ENCODE data around the gene TTC28.
"Not testable (repeated sequence)": the region's sequence is repeated elsewhere in the genome, so short reads cannot be mapped to it uniquely, and the experiment has no call there.

Gene TTC28

DNA sequence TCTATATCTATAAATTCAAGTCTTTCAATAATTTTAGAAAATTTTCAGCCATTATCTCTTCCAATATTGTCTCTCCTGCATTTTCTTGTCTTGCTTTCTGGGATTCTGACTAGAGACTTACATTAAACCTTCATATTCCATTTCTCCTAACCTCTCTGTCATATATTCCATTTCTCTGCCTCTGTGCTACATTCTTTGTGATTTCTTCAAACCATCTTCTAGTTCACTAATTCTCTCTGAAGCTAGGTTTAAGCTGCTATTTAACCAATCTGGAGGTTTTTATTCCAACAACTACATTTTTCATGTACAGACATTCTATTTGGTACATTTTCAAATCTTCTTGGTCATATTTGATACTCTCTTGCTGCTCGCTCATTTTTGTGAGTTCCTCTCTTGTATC, 122.5 kb downstream of the TTC28 start:
- no peak for DNase-seq (ENCODE audit: low spot score)

DNA sequence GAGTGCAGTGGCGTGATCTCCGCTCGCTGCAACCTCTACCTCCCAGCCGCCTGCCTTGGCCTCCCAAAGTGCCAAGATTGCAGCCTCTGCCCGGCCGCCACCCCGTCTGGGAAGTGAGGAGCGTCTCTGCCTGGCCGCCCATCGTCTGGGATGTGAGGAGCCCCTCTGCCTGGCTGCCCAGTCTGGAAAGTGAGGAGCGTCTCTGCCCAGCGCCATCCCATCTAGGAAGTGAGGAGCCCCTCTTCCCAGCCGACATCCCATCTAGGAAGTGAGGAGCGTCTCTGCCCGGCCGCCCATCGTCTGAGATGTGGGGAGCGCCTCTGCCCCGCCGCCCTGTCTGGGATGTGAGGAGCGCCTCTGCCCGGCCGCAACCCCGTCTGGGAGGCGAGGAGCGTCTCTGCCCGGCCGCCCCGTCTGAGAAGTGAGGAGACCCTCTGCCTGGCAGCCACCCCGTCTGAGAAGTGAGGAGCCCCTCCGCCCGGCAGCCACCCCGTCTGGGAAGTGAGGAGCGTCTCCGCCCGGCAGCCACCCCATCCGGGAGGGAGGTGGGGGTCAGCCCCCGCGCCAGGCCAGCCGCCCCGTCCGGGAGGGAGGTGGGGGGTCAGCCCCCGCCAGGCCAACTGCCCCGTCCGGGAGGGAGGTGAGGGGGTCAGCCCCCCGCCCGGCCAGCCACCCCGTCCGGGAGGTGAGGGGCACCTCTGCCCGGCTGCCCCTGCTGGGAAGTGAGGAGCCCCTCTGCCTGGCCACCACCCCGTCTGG, 126.4 kb downstream of the TTC28 start:
- DNase-seq (ENCODE audit: low spot score): not testable (repeated sequence)

DNA sequence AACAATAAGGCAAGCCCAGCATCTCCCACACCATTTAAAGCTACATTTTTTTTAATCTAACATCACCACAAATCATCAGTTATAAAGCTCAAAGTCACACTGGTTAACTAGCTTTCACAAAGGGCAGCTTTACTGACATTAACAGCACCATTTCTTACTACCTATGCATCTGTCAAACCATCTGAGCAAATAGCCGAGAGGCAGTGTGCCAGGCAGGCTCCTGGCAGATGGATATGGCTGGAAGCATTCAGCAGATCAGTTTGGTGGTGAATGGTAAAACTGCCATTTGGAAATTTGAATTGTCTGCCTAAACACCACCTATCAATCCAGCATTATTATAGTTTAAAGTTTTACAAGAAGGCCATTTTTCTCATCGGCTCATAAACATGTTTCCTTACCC, 131.2 kb downstream of the TTC28 start:
- DNase-seq (ENCODE audit: low spot score): no peak

DNA sequence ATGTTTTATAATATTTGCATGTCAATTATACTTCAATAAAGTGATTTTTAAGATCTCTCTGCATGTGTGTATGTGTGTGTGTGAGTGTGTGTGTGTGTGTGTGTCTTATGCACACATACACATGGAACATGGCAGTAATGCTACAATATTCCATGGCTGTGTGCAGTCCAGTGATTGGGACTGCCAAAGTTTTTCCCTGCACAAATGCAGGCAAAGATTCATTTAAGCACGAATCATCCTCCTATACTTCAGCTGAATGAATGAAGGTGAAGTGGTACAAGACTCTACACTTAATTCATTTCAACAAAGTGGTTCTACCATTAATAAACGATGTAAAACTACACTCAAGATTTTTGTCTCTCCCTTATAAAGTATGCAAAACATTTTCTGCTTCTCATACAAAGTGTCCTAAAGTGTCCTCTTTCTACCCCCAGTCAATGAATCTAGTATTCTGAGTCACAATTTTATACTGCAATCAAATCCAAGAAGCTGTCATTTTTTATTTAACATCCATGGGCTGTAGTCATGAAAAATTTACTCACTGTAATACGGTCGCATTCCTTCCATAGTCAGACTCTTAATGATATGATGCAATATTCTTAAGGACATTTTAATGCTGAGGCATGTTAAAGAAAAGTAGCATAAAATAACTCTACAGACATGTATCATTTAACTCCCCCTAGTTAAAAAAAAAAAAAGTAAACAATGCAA, 132.4 kb downstream of the TTC28 start:
- DNase-seq (ENCODE audit: low spot score): no peak

DNA sequence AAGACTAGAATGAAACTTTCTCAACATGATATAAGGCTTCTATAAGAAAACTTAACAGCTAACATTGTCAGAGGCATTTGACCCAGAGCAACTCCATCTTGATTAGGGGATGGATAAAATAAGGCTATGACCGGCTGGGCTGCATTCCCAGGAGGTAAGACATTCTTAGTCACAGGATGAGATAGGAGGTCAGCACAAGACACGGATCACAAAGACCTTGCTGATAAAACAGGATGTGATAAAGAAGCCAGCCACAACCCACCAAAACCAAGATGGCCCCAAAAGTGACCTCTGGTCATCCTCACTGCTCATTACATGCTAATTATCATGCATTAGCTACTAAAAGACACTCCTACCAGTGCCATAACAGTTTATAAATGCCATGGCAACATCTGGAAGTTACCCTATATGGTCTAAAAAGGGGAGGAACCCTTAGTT, 135.2 kb downstream of the TTC28 start:
- DNase-seq (ENCODE audit: low spot score): no peak

DNA sequence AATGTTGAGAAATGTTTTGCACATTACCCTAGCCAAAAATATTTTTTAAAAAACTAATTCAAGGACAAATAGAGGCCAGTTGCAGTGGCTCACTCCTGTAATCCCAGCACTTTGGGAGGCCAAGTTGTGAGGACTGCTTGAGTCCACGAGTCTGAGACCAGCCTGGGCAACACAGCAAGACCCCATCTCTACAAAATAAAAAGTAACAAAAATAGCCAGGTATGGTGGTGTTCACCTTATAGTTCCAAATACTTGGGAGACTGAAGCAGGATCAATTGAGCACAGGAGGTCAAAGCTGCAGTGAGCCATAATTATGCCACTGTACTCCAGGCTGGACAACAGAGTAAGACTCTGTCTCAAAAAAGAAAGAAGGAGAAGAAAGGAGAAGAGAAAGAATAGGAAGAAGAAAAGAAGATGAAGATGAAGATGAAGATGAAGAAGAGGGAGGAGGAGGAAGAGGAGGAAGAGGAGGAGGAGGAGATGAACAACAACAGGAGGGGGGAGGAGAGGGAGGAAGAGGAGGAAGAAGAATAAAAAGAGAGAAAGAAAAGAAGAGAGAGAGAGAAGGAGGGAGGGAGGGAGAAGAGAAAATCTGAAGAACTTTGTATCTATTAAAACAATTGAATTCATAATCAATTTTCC, 136.5 kb downstream of the TTC28 start:
- DNase-seq (ENCODE audit: low spot score): no peak

DNA sequence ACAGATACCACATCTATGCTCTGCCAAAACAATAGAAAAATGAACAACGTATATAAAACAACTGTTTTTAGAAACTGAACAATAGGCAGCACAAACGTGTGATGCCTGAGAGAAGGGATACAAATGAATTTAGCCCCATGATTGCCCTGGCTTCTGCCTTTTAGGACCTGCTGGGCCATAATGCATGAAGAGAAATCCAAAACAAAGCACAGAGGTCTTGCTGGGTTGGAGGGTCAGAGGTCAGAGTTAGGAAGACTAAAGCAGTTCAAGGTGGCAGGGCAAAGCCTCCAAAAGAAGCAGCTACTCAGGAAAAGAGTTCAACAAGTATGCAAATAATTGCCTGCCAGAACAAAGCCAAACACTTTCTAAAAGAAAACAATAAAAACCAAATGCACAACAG, 138.5 kb downstream of the TTC28 start:
- no peak for DNase-seq (ENCODE audit: low spot score)

DNA sequence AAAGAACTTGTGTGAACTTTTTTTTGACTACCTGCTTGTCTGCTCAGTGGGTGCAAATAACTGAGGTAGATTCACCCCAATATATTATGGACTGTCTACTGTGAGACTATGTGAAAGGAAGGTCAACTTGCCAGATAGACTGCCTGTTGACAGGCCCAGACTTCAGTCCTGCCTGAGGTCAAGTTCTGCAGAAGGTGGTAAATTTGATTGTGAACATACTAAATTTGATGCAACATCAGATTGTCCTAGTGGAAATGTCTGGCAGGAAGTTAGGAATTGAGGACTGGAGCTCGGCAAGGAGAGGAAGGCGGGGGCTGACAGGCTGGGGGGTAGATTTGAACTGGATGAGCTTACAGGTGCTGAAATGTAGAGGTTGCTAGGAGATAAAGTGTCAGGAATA, 140.7 kb downstream of the TTC28 start:
- DNase-seq (ENCODE audit: low spot score): no peak

DNA sequence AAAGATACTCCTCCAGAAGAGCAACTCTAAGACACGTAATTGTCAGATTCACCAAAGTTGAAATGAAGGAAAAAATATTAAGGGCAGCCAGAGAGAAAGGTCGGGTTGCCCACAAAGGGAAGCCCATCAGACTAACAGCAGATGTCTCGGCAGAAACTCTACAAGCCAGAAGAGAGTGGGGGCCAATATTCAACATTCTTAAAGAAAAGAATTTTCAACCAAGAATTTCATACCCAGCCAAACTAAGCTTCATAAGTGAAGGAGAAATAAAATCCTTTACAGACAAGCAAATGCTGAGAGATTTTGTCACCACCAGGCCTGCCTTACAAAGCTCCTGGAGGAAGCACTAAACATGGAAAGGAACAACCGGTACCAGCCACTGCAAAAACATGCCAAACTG, 149.1 kb downstream of the TTC28 start:
- not testable (repeated sequence) for DNase-seq (ENCODE audit: low spot score)

DNA sequence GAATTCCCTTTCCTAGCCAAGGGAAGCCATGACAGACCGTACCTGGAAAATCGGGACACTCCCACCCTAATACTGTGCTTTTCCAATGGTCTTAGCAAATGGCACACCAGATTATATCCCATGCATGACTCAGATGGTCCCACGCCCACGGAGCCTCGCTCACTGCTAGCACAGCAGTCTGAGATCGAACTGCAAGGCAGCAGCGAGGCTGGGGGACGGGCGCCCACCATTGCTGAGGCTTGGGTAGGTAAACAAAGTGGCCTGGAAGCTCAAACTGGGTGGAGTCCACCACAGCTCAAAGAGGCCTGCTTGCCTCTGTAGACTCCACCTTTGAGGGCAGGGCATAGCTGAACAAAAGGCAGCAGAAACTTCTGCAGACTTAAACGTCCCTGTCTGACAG, 150.5 kb downstream of the TTC28 start:
- not testable (repeated sequence) for DNase-seq (ENCODE audit: low spot score)

DNA sequence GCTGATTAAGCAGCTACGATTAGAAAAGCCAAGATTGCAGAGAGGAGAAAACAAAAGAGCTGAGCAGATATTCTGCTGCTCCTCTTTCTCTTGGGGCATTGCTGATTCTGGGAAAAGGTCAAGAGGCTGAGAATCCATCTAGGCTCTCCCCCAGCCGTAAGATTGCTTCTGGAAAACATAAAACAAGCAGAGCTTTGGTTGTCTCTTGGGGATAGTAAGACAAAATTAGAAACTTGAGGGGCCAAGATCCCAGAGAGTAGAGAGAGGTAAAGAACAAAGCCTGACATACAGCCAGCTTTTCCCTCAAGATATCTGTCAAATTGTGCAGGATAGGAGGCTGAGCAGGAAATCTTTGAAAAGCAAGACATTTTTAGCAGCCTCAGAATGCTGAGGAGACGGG, 158.2 kb downstream of the TTC28 start:
- DNase-seq (ENCODE audit: low spot score): no peak

DNA sequence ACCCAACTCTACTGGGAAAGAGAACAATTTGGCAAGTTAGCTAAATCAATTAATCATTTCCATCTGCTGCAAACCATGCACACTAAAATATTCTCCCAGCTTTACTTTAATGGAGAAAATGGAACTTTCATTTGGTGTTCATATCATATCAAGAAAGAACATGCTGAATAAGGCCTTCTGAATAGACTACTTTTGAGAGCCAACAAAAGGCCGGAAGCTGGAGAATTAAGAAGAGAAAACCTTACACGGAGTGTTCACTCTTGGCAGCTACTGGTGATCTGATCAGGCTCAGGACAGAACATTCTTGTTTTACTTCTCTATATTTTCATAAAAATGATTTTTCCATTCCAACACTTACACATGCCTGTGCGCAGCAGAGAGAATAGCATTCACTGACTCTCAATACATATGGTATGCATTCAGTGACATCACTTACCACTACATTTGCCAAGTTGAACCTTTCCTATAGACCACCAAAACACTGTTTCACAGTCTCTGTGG, 165.3 kb downstream of the TTC28 start:
- no peak for DNase-seq (ENCODE audit: low spot score)

DNA sequence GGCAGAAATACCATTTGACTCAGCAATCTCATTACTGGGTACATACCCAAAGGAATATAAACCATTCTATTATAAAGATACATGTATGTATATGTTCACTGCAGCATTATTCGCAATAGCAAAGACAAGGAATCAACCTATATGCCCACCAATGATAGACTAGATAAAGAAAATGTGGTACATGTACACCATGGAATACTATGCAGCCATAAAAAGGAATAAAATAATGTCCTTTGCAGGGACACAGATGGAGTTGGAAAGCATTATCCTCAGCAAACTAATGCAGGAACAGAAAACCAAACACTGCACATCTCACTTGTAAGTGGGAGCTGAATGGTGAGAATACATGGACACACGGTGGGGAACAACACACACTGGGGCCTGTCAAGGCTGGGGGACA, 167.3 kb downstream of the TTC28 start:
- not testable (repeated sequence) for DNase-seq (ENCODE audit: low spot score)

DNA sequence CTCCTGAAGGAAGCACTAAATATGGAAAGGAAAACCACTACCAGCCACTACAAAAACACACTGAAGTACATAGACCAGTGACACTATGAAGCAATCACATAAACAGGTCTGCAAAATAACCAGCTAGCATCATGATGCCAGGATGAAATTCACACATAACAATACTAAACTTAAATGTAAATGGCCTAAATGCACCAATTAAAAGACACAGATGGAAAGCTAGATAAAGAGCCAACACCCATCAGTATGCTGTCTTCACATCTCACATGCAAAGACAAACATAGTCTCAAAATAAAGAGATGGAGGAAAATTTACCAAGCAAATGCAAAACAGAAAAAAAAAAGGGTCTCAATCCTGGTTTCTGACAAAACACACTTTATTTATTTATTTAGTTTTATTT, 171.7 kb downstream of the TTC28 start:
- no peak for DNase-seq (ENCODE audit: low spot score)

DNA sequence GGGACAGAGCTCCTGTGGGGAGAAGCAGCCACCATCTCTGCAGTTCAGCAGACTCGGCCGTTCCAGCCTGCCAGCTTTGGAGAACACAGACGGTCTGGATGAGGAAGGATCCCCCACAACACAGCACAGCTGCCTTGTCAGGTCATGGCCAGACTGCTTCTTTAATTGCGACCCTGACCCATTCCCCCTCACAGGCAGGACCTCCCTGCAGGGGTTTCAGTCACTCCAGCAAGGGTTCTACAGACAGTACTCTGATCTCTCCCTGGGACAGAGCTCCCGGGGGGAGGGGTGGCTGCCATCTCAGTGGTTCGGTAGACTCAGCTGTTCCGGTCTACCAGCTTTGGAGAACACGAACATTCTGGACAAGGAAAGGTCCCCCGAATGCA, 173.5 kb downstream of the TTC28 start:
- no peak for DNase-seq (ENCODE audit: low spot score)

DNA sequence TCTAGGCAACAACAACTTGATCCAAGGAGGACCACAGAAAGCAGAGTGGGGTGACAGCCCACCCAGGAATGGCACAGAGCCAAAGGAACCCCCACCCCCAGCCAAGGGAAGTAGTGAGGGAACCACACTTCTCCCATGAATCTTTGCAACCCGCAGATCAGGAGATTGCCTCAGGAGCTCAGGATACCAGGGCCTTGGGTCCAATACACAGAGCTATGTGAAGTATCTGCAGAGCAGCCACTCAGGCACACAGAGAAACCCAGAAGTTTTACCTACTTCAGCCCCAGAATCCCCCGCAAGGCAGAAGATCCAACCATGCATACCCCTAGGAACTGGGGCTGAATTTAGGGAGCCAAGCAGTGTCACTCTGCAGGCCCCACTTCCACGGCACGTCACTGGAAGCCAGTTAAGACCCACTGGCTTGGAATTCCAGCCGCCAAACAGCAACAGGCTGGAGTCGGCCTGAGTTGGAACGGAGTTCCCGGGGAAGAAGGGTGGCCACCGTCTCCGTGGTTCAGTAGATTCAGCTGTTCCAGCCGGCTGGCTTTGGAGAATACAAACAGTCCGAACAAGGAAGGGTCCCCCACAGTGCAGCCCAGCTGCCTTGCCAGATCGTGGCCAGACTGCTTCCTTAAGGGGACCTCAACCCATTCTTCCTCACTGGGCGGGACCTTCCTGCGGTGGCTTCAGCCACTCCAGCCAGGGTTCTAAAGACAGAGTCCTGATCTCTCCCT, 174.1 kb downstream of the TTC28 start:
- DNase-seq (ENCODE audit: low spot score): no peak

DNA sequence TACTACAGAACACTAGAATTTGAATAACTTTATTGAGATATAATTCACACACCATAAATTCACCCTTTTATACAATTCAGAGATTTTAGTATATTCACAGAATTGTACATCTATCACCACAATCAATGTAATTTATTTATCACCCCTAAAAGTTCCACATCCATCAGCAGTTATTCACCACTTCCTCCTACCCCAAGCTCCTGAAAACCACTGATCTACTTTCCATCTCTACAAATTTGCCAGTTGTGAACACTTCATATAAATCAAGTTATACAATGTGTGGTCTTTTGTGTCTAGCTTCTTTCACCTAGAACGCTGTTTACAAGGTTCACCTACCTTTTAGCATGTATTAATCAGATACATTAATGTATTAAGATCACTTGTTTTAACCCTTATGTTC, 179.6 kb downstream of the TTC28 start:
- no peak for DNase-seq (ENCODE audit: low spot score)

DNA sequence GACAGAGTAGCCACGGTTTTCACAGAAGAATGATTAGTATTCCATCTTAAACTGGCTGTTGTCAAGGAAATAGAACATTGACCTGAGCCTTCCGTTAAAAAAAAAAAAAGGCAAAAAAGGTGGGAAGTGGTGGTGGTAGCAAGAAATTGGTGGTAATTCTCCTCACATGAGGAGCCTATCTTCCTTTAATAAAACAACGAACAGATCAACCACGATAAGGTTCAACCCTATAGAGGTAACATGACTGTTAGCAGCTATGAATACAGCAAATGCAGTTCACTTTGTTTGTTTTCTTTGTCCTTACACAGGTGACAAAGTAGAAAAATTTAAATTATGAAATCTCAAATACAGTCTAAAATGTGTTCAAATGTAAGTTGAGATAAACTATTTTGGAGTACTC, 181.6 kb downstream of the TTC28 start:
- no peak for DNase-seq (ENCODE audit: low spot score)

DNA sequence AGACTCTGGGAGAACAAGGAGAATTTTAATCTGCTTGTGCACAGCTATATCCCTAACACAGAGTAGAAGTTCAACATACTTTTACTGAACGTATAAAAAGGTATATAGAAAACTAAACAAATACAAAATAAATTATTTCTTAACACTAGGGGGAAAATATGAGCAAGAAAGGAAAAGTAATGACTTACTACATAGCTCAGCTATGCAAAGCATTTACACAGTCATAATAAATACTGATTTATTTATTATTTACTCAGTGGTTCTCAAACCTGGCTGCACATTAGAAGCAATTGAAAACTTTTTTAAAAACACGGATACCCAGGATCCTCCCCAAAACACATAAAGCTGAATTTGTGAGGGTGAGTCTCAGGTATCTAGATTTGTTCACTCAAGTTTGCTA, 182.5 kb downstream of the TTC28 start:
- DNase-seq (ENCODE audit: low spot score): no peak

DNA sequence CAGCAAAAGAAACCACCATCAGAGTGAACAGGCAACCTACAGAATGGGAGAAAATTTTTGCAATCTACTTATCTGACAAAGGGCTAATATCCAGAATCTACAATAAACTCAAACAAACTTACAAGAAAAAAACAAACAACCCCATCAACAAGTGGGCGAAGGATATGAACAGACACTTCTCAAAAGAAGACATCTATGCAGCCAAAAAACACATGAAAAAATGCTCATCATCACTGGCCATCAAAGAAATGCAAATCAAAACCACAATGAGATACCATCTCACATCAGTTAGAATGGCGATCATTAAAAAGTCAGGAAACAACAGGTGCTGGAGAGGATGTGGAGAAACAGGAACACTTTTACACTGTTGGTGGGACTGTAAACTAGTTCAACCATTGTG, 188.4 kb downstream of the TTC28 start:
- not testable (repeated sequence) for DNase-seq (ENCODE audit: low spot score)

DNA sequence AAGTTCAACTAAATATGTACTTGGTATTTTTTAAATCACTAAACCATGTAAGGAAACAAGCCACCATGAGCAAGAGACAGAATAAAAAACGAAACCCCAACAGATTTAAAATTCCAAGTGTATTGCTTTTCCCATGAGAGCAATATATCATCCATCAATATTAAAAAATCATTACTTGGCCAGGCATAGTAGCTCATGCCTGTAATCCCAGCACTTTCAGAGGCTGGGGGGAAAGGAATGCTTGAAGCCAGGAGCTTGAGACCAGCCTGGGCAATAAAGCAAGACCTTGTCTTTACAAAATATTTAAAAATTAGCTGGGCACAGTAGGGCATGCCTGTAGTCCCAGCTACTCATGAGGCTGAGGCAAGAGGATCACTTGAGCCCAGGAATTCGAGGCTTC, 190.8 kb downstream of the TTC28 start:
- DNase-seq (ENCODE audit: low spot score): no peak

DNA sequence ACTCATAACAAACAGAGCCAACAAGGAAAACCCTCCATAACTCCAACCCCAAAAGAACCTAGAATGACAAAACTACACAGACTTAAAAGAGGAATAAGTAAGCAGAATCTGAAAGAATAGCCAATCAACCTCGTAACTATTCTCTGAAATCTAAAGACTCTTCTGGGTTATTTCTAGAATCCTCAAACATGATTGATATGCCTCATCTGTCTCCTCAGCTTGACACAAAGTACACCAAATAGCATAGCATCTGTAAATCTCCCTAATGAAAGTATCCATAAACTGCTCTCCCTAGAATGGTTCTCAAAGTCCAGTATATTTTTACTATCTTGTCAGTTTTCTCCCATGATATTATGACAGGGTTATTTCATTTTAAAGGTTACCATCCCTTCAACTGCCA, 195.0 kb downstream of the TTC28 start:
- no peak for DNase-seq (ENCODE audit: low spot score)

Data from left forelimb (tissue), 1 donor.